ENCODE results near the gene PANX3. TPM values are rescaled to one million over a fixed set of nuclear protein-coding genes. Genes with fewer than 3 reads are reported as not detected.
A peak's percentile ranks its signal among the peaks of the same experiment; 100 is the strongest.

PANX3 gene
- polyA plus RNA-seq, 2 of the 4 experiments (the other 2 are of a cell fraction): not detected

- Histone ChIP-seq H3K4me3 (no peak overlapping the region), H3K4me1 (no peaks in the 10 kb centered on the region), H3K4me2 (no peak overlapping the region), H3K27ac (no peak overlapping the region), H3K9me3 (no peaks in the 10 kb centered on the region)
- ATAC-seq (no peak), DNase-seq (ENCODE audit: low read depth in 1 of 2, low spot score in 1 of 2) (no peak), FAIRE-seq (no peak)
- ChIA-PET POLR2A (interaction anchor here (0.7 kb wide), 1 partner anchor 10 kb away, joined by 3 read pairs; no protein-coding TSS in a partner anchor), CTCF (interaction anchor here (1.2 kb wide), 1 partner anchor 32 kb away, joined by 3 read pairs; no protein-coding TSS in a partner anchor)
- TF ChIP-seq CBX8 (IDR thresholded peaks at IDR 0.05) (no peak), FOSB (CRISPR knock-in tag; IDR thresholded peaks at IDR 0.05) (no peak), RFX5 (IDR thresholded peaks at IDR 0.05) (no peak), SMC3 (IDR thresholded peaks at IDR 0.05) (no peak), PBX3 (IDR thresholded peaks at IDR 0.05) (no peak), RAD21 (conservative IDR thresholded peaks at IDR 0.05 in 1 of 2, IDR thresholded peaks at IDR 0.05 in 1 of 2) (no peak), NR3C1 (IDR thresholded peaks at IDR 0.05) (no peak), EP300 (IDR thresholded peaks at IDR 0.05) (no peak), ELK1 (IDR thresholded peaks at IDR 0.05; ENCODE audit: low read depth, low read length) (no peak), GATA3 (IDR thresholded peaks at IDR 0.05; ENCODE audit: borderline replicate concordance) (no peak), FOSL2 (IDR thresholded peaks at IDR 0.05) (no peak), FOSL2 (CRISPR knock-in tag; IDR thresholded peaks at IDR 0.05) (no peak), MAX (IDR thresholded peaks at IDR 0.05) (no peak), KDM1A (IDR thresholded peaks at IDR 0.05; ENCODE audit: low read depth) (no peak), HDAC2 (IDR thresholded peaks at IDR 0.05) (no peak), HOXA7 (CRISPR knock-in tag; IDR thresholded peaks at IDR 0.05) (no peak), RNF2 (IDR thresholded peaks at IDR 0.05; ENCODE audit: borderline replicate concordance, low read depth) (no peak), KDM5A (IDR thresholded peaks at IDR 0.05) (no peak), ZSCAN20 (CRISPR knock-in tag; IDR thresholded peaks at IDR 0.05) (no peak), CBX2 (IDR thresholded peaks at IDR 0.05; ENCODE audit: borderline replicate concordance, low read depth) (no peak), USF2 (IDR thresholded peaks at IDR 0.05) (no peak)
- WGBS (ENCODE audit: missing lambda C conversion rate): 49% methylated on average over 3 of the region's 3 CpGs
Observed at GRCh38 chr11:124612045-124612444, 817 bp downstream of the PANX3 start.

DNA sequence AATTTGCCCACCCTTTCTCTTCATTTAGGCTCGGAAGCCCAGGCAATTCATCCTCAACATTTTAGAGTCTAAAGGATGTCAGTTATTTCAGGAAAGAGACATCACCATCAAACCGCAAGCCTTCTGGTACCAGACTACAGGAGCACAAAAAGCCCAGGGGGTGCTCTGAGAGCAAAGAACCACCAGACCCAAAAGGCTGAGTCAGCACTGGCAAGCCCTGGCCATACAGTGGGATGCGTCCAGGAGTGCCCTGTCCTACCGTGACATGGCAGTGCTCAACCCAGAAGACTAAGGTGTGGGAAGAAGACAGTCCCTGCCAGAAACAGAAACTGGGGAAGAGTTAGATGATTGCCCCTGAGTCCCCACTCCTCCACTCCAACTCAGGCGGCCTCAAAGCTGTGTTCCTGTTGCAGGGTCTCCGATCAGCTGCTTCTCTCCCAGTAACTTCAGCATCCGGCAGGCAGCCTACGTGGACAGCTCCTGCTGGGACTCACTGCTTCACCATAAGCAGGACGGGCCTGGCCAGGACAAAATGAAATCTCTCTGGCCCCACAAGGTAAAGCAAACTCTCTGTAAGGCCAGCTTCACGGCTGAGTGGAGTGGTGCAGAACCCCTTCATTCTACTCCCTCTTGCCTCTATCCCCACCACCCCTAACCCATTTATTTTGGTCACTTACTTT lies 1.5 kb downstream of the PANX3 start:
- POLR2A ChIA-PET: interaction anchor here (0.7 kb wide), 1 partner anchor 10 kb away, joined by 3 read pairs; no protein-coding TSS in a partner anchor
- ATAC-seq: peak in 1 of 2 experiments; percentile 50; a peak in 1 of 6 replicates
- 51% methylated on average over 9 of the region's 10 CpGs for WGBS (ENCODE audit: missing lambda C conversion rate)
- Histone ChIP-seq H3K4me2 (no peak overlapping the region), H3K4me1 (no peaks in the 10 kb centered on the region), H3K9me3 (no peaks in the 10 kb centered on the region), H3K27ac (no peak overlapping the region), H3K4me3 (no peak overlapping the region)
- no peak for DNase-seq (ENCODE audit: low read depth in 1 of 2, low spot score in 1 of 2)
- no peak for FAIRE-seq
- TF ChIP-seq SREBF2 (IDR thresholded peaks at IDR 0.05) (no peak), ZNF302 (CRISPR knock-in tag; IDR thresholded peaks at IDR 0.05) (no peak), RAD21 (conservative IDR thresholded peaks at IDR 0.05 in 1 of 2, IDR thresholded peaks at IDR 0.05 in 1 of 2) (no peak), POLR2A (IDR thresholded peaks at IDR 0.05; ENCODE audit: low read length) (no peak), MAFK (IDR thresholded peaks at IDR 0.05; ENCODE audit: partially characterized antibody) (peak; percentile 73)
- CTCF ChIA-PET: no interaction called here
